Adrenal gland (tissue), 5 donors: ENCODE results near the gene PAQR8.

Experiments used
- POLR2A ChIP-seq, 2 donors: fragments of 450-650 bp; IDR thresholded peaks; one replicate each; pipeline ENCODE4 v1.6.1; 2017; ENCODE audit warnings: antibody characterized with exemption in 2 of 2, mild to moderate bottlenecking in 2 of 2, moderate library complexity in 1 of 2
- TF ChIP-seq, protein P1 (sequence below), 6 experiments: fragments of 450-650 bp in 4 of 6; fragments of 200-600 bp in 2 of 6; sonication (generic) in 1 of 6; IDR thresholded peaks; 1 replicate in 5 of 6; 2 replicates in 1 of 6; pipeline versions ENCODE4 v1.5.1 to v1.8.0; 2016 to 2021; ENCODE audit warnings: antibody characterized with exemption in 6 of 6, mild to moderate bottlenecking in 2 of 6, moderate library complexity in 1 of 6
- donor health status: DM: no; HTN: no; CAD: no.

DNA sequence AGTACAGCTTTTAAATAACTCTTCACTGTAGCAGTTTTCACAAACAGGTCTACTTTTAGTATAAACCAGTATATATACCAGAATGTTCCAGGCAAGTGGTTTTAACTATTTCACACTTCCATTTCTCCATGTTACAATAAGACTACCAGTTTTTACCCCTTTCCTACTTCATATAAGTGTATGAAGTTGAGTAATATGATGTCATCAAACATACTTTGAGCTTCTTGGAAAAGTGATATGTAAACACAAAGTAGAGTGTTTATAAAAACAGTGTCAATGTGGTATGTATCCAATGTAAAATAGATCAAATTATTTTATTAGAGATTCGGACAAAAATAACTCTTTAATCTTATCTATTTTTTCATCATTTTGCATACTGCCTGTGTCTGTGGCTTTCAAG lies 2.5 kb upstream of the PAQR8 start:
- TF ChIP-seq POLR2A (IDR thresholded peaks at IDR 0.05): no peak
- TF ChIP-seq, protein P1, sequence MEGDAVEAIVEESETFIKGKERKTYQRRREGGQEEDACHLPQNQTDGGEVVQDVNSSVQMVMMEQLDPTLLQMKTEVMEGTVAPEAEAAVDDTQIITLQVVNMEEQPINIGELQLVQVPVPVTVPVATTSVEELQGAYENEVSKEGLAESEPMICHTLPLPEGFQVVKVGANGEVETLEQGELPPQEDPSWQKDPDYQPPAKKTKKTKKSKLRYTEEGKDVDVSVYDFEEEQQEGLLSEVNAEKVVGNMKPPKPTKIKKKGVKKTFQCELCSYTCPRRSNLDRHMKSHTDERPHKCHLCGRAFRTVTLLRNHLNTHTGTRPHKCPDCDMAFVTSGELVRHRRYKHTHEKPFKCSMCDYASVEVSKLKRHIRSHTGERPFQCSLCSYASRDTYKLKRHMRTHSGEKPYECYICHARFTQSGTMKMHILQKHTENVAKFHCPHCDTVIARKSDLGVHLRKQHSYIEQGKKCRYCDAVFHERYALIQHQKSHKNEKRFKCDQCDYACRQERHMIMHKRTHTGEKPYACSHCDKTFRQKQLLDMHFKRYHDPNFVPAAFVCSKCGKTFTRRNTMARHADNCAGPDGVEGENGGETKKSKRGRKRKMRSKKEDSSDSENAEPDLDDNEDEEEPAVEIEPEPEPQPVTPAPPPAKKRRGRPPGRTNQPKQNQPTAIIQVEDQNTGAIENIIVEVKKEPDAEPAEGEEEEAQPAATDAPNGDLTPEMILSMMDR (IDR thresholded peaks at IDR 0.05): no peak
